NCI-H2107 treated with DMSO at 0.1 percent for 48 hours (cell line): Measurements from ENCODE around the gene VSTM1.

ENCODE experiments used
- DNase-seq: peaks from one replicate; lab custom pipeline; 2025; ENCODE audit not compliant: unreplicated experiment; lab: John Stamatoyannopoulos, UW

Gene VSTM1

GRCh38 chr19:54013866-54014265 lies 49.8 kb downstream of the VSTM1 start:
- DNase-seq, result no peak

GRCh38 chr19:54011507-54012211 lies 52.0 kb downstream of the VSTM1 start:
- DNase-seq, result no peak

GRCh38 chr19:54010474-54010873 lies 53.2 kb downstream of the VSTM1 start:
- DNase-seq, result no peak

GRCh38 chr19:54009440-54009839 lies 54.3 kb downstream of the VSTM1 start:
- no peak for DNase-seq

- no peak for DNase-seq
Observed at GRCh38 chr19:54002495-54003315, 61.0 kb downstream of the VSTM1 start.

GRCh38 chr19:54001496-54001895 lies 62.2 kb downstream of the VSTM1 start:
- no peak for DNase-seq

- no peak for DNase-seq
Observed at GRCh38 chr19:53999694-54000093, 64.0 kb downstream of the VSTM1 start.

GRCh38 chr19:53998223-53998622 lies 65.5 kb downstream of the VSTM1 start:
- no peak for DNase-seq

GRCh38 chr19:53994811-53995210 lies 68.9 kb downstream of the VSTM1 start:
- DNase-seq, result no peak

- DNase-seq, result no peak
Observed at GRCh38 chr19:53993448-53993847, 70.2 kb downstream of the VSTM1 start.

- DNase-seq, result no peak
Observed at GRCh38 chr19:53992815-53993214, 70.9 kb downstream of the VSTM1 start.

- no peak for DNase-seq
Observed at GRCh38 chr19:53992211-53992610, 71.5 kb downstream of the VSTM1 start.

- DNase-seq, result no peak
Observed at GRCh38 chr19:53991224-53992113, 72.2 kb downstream of the VSTM1 start, which contains the start of gene CACNG6. Gene CACNG6 (plus strand): TSS chr19:53991637. CDS start chr19:53992878, 1,241 bp downstream.
